ENCODE results near the gene STK38. TPM values are rescaled to one million over a fixed set of nuclear protein-coding genes. Genes with fewer than 3 reads are reported as not detected.
"Not testable (repeated sequence)": the region's sequence is repeated elsewhere in the genome, so short reads cannot be mapped to it uniquely, and the experiment has no call there.

The STK38 gene
- total RNA-seq, 1 donor from 2014 or later: 41.4 TPM

DNA sequence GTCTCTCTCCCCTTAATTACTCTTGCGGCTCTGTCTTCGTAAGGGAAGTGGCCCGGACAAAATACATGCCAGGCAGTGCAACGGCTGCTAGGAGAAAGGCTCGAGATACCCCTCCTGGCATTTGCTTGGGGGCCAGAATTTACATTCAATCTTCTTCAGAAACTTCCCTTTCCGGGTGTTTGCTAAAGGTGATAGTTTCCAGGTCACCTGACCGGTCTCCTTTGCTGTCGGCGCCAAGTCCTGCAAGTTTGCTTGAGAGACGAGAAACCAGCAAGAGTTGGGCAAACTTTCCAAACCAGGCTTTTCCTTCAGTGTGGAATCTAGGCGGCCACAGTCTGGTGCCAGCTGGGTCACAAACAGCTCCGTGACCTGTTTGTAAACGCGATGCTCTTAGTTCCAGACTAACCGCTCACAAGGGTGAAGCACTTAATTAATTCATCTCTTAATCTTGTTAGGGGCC, 46.3 kb upstream of the STK38 start:
- peaks cover 22% of the 10 kb centered on the region for H3K27me3 Mint-ChIP-seq (ENCODE audit: unreplicated experiment)
- peak overlapping the region; percentile 100 for H3K27ac Mint-ChIP-seq (ENCODE audit: unreplicated experiment)
- TF ChIP-seq, protein P1, sequence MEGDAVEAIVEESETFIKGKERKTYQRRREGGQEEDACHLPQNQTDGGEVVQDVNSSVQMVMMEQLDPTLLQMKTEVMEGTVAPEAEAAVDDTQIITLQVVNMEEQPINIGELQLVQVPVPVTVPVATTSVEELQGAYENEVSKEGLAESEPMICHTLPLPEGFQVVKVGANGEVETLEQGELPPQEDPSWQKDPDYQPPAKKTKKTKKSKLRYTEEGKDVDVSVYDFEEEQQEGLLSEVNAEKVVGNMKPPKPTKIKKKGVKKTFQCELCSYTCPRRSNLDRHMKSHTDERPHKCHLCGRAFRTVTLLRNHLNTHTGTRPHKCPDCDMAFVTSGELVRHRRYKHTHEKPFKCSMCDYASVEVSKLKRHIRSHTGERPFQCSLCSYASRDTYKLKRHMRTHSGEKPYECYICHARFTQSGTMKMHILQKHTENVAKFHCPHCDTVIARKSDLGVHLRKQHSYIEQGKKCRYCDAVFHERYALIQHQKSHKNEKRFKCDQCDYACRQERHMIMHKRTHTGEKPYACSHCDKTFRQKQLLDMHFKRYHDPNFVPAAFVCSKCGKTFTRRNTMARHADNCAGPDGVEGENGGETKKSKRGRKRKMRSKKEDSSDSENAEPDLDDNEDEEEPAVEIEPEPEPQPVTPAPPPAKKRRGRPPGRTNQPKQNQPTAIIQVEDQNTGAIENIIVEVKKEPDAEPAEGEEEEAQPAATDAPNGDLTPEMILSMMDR (IDR thresholded peaks at IDR 0.05; ENCODE audit: unreplicated experiment): no peak
- H3K36me3 Mint-ChIP-seq (ENCODE audit: low read depth, unreplicated experiment): peaks cover 40% of the 10 kb centered on the region
- no peaks in the 10 kb centered on the region for H3K9me3 Mint-ChIP-seq (ENCODE audit: unreplicated experiment)
- peaks cover 37% of the 10 kb centered on the region for H3K4me1 Mint-ChIP-seq (ENCODE audit: unreplicated experiment)
- DNase-seq (ENCODE audit: low spot score): no peak
- H3K4me3 Mint-ChIP-seq (ENCODE audit: unreplicated experiment): peak overlapping the region; percentile 100

DNA sequence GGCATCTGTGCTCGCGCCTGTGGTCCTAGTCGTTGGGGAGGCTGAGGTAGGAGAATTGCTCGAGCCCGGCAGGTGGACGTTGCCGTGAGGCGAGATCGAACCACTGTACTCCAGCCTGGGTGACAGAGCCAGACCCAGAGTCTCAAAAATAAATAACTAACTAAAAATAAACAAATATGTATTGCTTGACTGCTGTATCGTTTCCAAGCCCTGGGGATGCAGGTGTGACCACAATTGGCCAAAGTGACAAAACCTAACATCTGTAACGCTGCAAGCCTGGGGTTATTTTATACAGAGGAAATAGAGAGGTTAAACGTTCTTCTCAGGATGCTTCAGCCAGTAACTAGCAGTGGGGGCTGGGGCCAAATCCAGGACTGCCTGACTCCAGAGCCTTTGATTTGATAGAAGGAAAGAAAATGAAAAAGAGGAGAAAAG, 45.0 kb upstream of the STK38 start:
- H3K4me1 Mint-ChIP-seq (ENCODE audit: unreplicated experiment): peaks cover 30% of the 10 kb centered on the region
- H3K36me3 Mint-ChIP-seq (ENCODE audit: low read depth, unreplicated experiment): peaks cover 32% of the 10 kb centered on the region
- no peak for DNase-seq (ENCODE audit: low spot score)
- H3K9me3 Mint-ChIP-seq (ENCODE audit: unreplicated experiment): no peaks in the 10 kb centered on the region
- peak overlapping the region; percentile 62 for H3K27ac Mint-ChIP-seq (ENCODE audit: unreplicated experiment)
- TF ChIP-seq, protein P1 (IDR thresholded peaks at IDR 0.05; ENCODE audit: unreplicated experiment): no peak
- H3K4me3 Mint-ChIP-seq (ENCODE audit: unreplicated experiment): peak overlapping the region; percentile 49
- peaks cover 22% of the 10 kb centered on the region for H3K27me3 Mint-ChIP-seq (ENCODE audit: unreplicated experiment)

DNA sequence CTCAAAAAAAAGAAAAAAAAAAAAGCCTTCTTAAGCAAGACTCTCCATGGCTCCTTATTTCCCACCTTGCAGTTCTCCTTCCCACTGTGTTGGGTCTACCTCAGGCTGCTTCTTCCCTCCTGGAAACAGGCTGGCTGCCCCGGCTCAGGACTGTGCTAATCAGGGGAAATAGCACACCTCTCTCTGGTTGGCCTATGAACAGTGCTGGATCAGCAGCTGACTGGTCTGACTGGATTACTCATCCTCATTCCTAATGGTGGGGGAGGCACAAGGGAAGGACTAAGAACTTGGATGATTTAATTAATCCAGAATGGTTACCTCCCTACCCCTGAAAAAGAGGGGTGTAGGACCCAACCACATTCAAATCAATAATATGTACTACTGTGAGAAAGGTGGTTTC, 43.0 kb upstream of the STK38 start:
- Mint-ChIP-seq H3K36me3 (ENCODE audit: low read depth, unreplicated experiment) (peaks cover 14% of the 10 kb centered on the region), H3K4me1 (ENCODE audit: unreplicated experiment) (peaks cover 14% of the 10 kb centered on the region), H3K27me3 (ENCODE audit: unreplicated experiment) (peaks cover 13% of the 10 kb centered on the region), H3K27ac (ENCODE audit: unreplicated experiment) (no peak overlapping the region), H3K4me3 (ENCODE audit: unreplicated experiment) (no peak overlapping the region), H3K9me3 (ENCODE audit: unreplicated experiment) (no peaks in the 10 kb centered on the region)
- DNase-seq (ENCODE audit: low spot score): no peak
- TF ChIP-seq, protein P1 (IDR thresholded peaks at IDR 0.05; ENCODE audit: unreplicated experiment): no peak

DNA sequence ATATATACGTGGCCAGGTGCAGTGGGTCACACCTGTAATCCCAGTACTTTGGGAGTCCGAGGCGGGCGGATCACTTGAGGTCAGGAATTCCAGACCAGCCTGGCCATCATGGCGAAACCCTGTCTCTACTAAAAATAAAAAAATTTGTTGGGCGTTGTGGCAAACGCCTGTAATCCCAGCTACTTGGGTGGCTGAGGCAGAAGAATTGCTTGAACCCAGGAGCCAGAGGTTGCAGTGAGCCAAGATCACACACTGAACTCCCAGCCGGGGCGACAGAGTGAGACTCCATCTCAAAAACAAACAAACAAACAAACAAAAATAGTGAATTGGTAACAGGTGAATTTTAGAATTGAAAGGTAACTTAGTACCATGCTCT, 41.7 kb upstream of the STK38 start:
- not testable (repeated sequence) for H3K9me3 Mint-ChIP-seq (ENCODE audit: unreplicated experiment); H3K36me3 Mint-ChIP-seq (ENCODE audit: low read depth, unreplicated experiment); H3K4me1 Mint-ChIP-seq (ENCODE audit: unreplicated experiment); H3K27me3 Mint-ChIP-seq (ENCODE audit: unreplicated experiment); DNase-seq (ENCODE audit: low spot score); H3K4me3 Mint-ChIP-seq (ENCODE audit: unreplicated experiment); H3K27ac Mint-ChIP-seq (ENCODE audit: unreplicated experiment)

DNA sequence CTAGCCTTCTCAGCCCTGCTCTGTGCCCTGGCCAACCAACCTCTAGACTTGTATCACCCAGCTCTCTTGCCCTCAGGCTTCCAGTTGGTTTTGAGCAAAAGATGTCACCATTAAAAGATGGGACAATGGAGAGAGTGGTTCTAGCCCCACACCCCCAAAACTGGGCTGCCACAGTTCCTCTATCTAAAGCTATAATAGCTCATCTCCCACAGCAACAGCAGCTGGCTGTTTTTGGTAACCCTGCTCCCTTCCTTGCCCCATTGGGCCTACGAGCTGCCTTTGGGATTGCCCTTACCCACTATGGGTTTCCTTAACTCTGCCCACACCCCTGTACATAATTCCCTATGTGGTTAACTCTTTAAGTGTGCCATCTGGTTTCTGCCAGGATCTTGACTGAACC, 39.3 kb upstream of the STK38 start:
- no peaks in the 10 kb centered on the region for H3K9me3 Mint-ChIP-seq (ENCODE audit: unreplicated experiment)
- no peak for DNase-seq (ENCODE audit: low spot score)
- no peaks in the 10 kb centered on the region for H3K4me1 Mint-ChIP-seq (ENCODE audit: unreplicated experiment)
- no peak overlapping the region for H3K27ac Mint-ChIP-seq (ENCODE audit: unreplicated experiment)
- TF ChIP-seq, protein P1 (IDR thresholded peaks at IDR 0.05; ENCODE audit: unreplicated experiment): no peak
- H3K27me3 Mint-ChIP-seq (ENCODE audit: unreplicated experiment): no peaks in the 10 kb centered on the region
- H3K36me3 Mint-ChIP-seq (ENCODE audit: low read depth, unreplicated experiment): peaks cover 3% of the 10 kb centered on the region
- H3K4me3 Mint-ChIP-seq (ENCODE audit: unreplicated experiment): no peak overlapping the region

Measured in endothelial cell (in vitro differentiated cells).